GM21360 (cell line): ENCODE data around the gene SWAP70.

Experiments
- ATAC-seq: cut with Tn5 transposase; IDR thresholded peaks from one replicate; pipeline ENCODE4 v1.9.1; 2021; ENCODE audit warnings: mild to moderate bottlenecking, moderate library complexity; ENCODE audit not compliant: unreplicated experiment

SWAP70 gene

DNA sequence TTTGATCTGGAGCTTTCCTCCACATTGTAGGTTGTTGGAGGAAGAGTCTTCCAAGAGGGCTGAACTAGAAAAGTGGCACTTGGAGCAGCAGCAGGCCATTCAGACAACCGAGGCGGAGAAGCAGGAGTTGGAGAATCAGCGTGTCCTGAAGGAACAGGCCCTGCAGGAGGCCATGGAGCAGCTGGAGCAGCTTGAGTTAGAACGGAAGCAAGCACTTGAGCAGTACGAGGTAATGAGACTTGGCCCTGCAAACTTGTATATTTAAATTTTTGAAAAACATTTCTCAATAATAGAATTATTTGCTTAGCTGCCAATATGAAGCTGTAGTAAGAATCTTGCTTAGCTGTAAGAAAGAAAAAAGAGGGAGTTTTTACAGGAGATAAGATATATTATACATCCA lies 84.0 kb downstream of the SWAP70 start:
- ATAC-seq, result no peak

DNA sequence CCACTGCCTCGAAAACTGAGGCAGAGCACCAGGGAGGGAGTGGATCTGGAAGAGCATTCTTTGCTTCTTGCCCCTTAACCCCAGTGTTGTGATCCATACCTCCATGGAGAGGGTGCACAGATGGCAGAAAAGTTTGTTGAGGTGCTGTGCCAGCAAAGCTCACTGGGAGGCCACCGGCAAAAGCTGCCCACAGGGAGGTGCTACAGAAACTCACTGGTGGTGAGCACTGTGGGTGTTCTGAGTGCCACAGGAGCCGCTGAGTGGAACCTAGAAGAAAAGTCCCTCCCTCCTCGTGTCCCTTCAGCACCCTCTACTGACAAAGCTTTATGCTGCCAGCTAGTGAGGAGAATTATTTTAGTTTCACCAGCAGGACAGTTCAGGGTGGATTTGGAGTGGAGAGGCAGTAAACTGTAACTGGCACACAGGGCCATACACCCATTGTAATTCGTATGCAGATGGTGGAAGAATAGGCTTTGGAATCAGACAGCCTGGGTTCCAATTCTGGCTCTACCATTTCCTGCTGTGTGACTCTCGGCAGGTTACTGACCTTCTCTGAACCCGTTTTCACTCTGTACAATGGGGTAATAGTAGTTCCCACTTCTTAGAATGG lies 84.6 kb downstream of the SWAP70 start:
- peak; percentile 65 for ATAC-seq

GRCh38 chr11:9750551-9750950 lies 86.7 kb downstream of the SWAP70 start:
- no peak for ATAC-seq

GRCh38 chr11:9752091-9752490 lies 88.2 kb downstream of the SWAP70 start:
- ATAC-seq, result no peak

DNA sequence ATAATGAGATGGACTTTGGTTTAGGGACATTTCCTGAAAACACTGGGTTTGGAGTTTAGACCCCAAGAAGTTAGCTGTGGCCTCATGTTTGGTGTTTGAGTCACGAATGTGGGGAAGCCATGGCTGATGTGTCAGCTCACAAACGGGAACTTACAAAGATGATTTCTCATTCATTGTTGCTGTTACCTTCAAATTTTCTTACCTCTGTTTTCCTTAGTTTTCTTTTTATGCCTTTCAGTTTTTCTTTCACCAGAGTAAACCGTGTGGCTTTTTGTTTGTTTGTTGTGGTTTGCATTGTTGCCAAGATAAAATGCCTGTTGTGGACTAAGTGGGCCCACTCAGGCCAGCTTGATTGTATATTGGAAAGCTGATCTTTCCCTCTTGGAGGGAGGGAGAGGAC lies 89.1 kb downstream of the SWAP70 start:
- no peak for ATAC-seq

- no peak for ATAC-seq
These were observed 90.2 kb downstream of the SWAP70 start for GRCh38 chr11:9754010-9754471.

DNA sequence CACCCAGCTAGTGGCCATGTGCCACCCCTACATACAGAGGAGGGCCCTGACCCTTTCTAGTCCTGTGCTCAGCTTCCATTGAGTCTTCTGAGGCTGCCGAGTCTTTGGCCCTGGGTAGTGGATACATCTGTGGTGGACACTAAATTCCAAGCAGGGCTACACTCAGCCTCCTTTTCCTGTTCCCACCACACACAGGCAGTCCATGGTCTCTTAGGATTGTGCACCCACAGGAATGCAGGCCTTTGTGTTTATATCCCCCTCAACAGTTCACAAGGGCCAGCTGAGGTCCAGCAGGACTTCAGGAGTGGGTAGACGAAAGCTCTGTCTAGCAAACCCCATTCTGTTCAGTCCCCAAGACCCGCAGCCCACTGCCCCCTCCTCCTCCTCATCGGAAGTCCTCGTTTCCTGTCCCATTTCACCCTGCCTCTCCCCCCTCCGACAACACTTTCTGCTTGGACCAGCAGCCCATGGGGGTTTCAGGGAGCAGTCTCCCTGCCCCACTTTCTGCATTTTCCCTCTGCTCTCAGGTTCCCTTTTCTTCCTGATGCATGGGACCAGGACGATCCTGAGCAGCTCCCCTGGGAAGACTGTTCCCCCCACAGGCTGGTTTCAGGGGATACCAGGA lies 91.8 kb downstream of the SWAP70 start:
- ATAC-seq, result no peak

GRCh38 chr11:9756461-9756860 lies 92.6 kb downstream of the SWAP70 start:
- no peak for ATAC-seq

- no peak for ATAC-seq
These were observed 93.0 kb downstream of the SWAP70 start for GRCh38 chr11:9756878-9757277.

DNA sequence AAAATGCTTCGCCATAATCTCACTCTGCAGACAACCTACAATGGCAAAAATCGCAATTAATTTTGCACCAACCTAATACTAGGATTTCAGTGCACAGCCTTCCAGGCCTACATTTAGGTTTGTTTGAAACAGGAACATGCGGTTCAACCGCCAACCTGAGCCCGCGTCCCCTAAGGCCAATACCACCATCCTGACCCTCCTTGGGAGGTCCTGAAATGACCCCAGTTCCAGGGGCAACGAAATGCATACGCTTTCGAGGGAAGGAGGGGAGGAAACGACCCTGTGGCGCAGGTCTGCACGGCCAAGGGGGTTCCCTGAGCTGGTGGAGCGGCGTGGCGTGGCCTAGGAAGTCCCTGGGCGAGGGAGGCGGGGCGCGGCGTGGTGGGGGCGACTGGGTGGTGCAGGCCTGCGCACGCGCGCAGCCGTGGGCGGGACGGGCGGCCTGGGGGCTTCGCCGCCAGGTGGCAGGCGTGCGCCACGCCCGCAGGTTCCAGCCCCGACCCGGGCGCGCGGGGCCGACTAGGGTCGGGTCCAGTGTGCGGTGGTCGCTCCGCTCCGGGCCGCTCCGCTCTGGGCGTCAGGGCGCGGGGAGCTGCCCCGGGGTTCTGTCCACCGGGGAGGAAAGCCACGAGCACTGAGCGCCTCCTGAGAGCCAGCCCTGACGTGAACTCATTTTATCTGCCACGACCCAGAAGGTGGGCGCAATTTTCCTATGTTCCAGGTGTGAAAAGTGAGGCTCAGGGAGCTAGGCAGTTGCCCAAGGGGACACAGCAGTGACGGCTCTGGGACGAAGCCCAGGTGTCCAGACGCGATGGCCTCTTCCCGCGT lies 94.1 kb downstream of the SWAP70 start:
- peak; percentile 54 for ATAC-seq

GRCh38 chr11:9758637-9759518 lies 95.0 kb downstream of the SWAP70 start:
- ATAC-seq, result peak; percentile 22

DNA sequence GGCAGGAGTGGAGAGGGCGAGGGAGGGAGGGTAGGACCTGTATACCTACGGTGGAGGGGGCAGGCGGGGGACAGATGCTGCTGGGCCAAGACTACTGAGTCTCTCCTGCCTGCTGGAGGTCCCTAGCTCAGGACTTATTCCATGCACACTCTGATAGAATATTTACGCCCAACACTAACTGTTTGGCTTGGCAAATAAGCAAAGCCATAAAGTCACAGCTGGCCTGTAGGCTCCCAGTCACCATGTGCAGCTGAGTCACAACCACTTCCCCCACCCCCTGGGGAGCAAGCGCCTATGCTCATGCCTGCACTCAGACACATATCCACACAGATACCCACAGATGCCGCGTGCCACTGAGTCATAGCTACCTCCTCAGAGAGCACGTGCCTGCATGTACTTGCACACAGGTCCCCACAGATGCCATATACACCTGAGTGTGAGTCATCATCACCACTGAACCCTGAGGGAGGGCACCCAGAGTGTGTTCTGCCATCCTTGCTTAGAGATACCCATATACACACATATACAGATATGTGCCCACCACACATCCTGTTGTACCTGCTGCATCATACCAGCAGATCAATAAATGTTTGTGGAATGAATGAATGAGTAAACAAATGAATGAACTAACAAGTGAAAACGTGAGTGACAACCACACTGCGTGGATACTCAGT lies 95.8 kb downstream of the SWAP70 start:
- ATAC-seq, result peak; percentile 39

DNA sequence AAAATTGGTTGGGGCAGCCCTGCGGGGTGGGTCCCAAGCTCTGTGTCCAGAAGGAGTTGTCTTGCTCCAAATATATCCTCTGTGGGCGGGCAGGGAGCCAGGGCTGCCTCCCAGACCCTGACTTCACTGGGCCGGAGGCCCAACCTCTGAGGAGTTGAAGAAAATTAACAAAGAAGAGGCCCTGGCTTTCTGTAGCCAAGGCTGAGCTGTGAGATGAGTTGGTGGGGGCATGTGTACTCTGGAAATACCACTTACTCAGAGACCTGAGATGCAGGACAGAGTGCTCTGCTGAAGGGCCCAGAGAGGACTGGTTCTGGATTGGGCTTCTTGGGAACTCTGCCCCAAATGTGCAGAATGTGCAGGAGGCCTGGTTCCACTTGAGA lies 96.3 kb downstream of the SWAP70 start:
- ATAC-seq, result no peak

DNA sequence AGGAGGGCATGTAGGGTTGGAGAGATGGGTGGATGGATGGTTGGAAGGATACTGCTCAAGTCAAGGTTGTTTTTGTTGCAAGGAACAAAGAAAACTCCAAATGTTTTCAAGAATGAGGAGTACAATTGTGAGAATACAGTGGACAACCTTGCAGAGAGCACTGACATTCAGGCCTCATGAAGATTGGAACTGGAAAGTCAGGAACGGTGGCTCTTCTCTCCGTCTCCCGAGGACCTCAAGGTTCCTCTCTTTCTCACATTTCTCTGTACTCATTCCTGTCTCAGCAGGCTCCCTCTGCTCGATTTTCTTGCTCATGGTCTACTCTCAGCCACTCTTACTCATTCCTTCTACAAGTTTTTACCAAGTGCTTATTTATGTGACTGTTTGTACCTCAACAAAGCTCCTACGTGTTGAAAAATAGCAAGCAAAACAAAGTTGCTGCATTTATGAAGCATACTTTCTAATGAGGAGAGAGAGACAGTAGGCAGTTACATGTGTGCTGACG lies 97.6 kb downstream of the SWAP70 start:
- ATAC-seq, result no peak

GRCh38 chr11:9762531-9762930 lies 98.7 kb downstream of the SWAP70 start:
- ATAC-seq, result no peak

DNA sequence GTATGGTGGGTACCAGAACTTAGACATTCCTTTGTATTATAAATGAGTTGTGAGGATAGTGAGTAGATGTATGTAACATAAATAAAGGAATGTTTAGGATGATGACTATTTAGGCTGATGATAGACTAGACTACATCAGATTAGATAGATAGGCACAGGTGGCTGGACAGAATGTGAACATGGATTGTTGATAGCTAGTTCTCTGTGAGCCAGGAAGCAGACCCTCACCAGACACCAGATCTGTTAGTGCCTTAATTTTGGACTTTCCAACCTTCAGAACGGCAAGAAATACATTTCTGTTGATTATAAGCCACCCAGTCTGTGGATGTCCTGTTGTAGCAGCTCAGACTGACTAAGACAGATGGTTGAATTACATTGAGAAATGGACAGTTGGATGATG lies 99.4 kb downstream of the SWAP70 start:
- ATAC-seq, result no peak

GRCh38 chr11:9765320-9766101 lies 101.6 kb downstream of the SWAP70 start:
- ATAC-seq, result no peak

DNA sequence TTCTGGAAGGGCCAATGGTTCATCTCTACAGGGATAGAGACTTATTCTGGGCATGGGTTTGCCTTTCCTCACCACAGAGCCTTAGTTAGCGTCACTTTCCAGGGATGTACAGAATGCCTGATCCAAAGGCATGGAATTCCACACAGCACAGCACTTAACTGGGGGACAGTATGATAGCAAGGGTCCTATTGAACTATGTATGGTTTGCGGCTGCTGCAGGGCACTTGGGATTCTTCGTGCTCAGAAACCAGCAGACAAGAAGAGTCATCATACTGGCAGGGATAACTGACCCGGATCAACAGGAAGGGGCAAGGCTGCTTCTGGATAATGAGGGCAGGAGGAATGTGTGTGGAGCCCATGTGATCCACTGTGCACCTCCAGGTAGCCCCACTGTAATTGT lies 105.7 kb downstream of the SWAP70 start:
- ATAC-seq, result no peak

DNA sequence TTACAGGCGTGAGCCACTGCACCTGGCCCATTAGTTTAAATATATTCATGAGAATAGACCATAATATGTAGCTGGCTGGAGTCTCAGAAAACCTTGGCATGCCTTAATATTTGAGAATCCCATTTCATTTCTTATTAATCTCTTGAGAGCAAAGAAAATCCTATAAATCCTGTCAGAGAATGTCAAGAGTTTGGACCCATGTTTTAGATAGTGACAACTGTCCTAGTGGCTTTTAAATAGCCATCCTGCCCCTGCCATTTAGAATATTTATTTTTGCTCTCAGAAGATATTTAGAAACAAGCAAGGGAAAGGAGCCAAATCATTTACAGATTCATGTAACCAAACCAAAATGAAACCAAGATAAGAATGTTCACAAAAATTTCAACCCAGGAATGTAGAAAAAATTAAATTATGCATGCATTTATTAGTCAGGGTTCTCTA lies 107.2 kb downstream of the SWAP70 start:
- ATAC-seq, result no peak
